Mucosa of stomach (tissue), 1 donor: Measurements from ENCODE around the gene RAPGEF4.
"Not testable (repeated sequence)": the region's sequence is repeated elsewhere in the genome, so short reads cannot be mapped to it uniquely, and the experiment has no call there.

Experiments
- H3K27me3 ChIP-seq: one replicate; pipeline ENCODE4 v1.7.0; 2013; ENCODE audit warnings: mild to moderate bottlenecking, low read length; ENCODE audit not compliant: control insufficient read depth, insufficient read depth
- H3K36me3 ChIP-seq: one replicate; pipeline ENCODE4 v1.7.0; 2013; ENCODE audit warnings: low read length; ENCODE audit not compliant: control insufficient read depth, insufficient read depth
- H3K4me1 ChIP-seq: one replicate; pipeline ENCODE4 v1.7.0; 2013; ENCODE audit warnings: mild to moderate bottlenecking, low read length; ENCODE audit not compliant: control insufficient read depth, insufficient read depth
- H3K4me3 ChIP-seq: one replicate; pipeline ENCODE4 v1.7.0; 2013; ENCODE audit warnings: low read length
- H3K9ac ChIP-seq: one replicate; pipeline ENCODE4 v1.7.0; 2013; ENCODE audit warnings: mild to moderate bottlenecking, low read length, moderate library complexity
- H3K9me3 ChIP-seq: one replicate; pipeline ENCODE4 v1.7.0; 2013; ENCODE audit warnings: mild to moderate bottlenecking, low read length, moderate library complexity; ENCODE audit not compliant: control insufficient read depth
- donor health status: Pancreatic carcinoma.

The RAPGEF4 gene

GRCh38 chr2:172734711-172735581 lies 699 bp upstream of the RAPGEF4 start:
- Histone ChIP-seq H3K9me3 (no peaks in the 10 kb centered on the region), H3K9ac (no peak overlapping the region), H3K27me3 (peaks cover 33% of the 10 kb centered on the region), H3K36me3 (no peaks in the 10 kb centered on the region), H3K4me1 (no peaks in the 10 kb centered on the region), H3K4me3 (no peak overlapping the region)

GRCh38 chr2:172736424-172737174 lies 954 bp downstream of the RAPGEF4 start:
- no peaks in the 10 kb centered on the region for H3K36me3 ChIP-seq
- H3K4me1 ChIP-seq, result no peaks in the 10 kb centered on the region
- peak overlapping the region; percentile 33 for H3K9ac ChIP-seq
- H3K4me3 ChIP-seq, result peak overlapping the region; percentile 1
- peaks cover 33% of the 10 kb centered on the region for H3K27me3 ChIP-seq
- no peaks in the 10 kb centered on the region for H3K9me3 ChIP-seq

DNA sequence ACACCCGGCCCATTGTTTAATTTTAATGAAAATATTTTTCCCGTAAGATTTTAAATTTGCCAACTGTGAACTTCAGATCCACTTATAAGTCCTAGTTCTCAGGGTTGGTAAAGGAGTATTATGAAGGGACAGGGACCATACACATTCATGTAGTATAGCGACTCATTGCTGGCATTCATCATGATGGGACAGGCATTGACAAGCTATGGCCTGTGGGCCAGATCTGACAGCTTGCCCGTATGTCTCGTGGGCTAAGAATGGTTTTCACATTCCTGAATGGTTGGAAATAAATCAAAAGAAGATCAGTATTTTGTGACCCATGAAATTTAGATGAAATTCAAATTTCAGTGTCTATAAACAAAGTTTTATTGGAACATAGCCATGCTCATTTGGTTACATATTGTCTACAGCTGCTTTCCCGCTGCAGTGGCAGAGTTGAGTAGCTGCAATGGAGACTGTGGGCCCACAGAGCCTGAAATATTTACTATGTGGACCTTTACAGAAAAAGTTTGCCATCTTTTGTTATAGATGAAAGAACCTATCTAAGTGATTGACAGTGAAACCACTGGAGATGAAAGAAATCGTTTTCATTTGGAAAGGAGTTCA lies 4.1 kb downstream of the RAPGEF4 start:
- H3K9me3 ChIP-seq, result no peaks in the 10 kb centered on the region
- no peaks in the 10 kb centered on the region for H3K4me1 ChIP-seq
- no peaks in the 10 kb centered on the region for H3K36me3 ChIP-seq
- H3K27me3 ChIP-seq, result peaks cover 30% of the 10 kb centered on the region
- no peak overlapping the region for H3K4me3 ChIP-seq
- no peak overlapping the region for H3K9ac ChIP-seq

DNA sequence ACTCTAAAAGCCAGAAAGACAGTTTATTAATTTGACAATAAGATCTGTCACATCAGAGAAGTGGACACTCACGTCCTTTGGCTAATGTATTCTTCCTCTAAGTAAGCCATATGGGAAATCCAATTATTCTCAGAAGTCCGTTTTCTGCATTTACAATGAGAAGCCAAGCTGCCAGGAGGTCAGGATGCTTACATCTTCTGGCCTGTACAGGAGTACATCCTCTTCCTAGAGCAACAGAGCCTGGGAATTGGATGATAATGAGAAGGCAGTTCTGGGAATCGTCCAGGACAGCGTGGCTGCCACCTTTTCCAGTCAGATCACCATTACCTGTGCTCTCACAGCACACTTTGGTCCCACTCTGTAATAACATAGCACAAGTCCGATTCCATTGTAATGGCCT lies 5.2 kb downstream of the RAPGEF4 start:
- H3K27me3 ChIP-seq, result peaks cover 22% of the 10 kb centered on the region
- no peaks in the 10 kb centered on the region for H3K9me3 ChIP-seq
- H3K9ac ChIP-seq, result no peak overlapping the region
- H3K4me3 ChIP-seq, result no peak overlapping the region
- no peaks in the 10 kb centered on the region for H3K36me3 ChIP-seq
- H3K4me1 ChIP-seq, result no peaks in the 10 kb centered on the region

- Histone ChIP-seq H3K36me3 (no peaks in the 10 kb centered on the region), H3K9me3 (no peaks in the 10 kb centered on the region)
These were observed 7.4 kb downstream of the RAPGEF4 start for GRCh38 chr2:172742931-172743540.

DNA sequence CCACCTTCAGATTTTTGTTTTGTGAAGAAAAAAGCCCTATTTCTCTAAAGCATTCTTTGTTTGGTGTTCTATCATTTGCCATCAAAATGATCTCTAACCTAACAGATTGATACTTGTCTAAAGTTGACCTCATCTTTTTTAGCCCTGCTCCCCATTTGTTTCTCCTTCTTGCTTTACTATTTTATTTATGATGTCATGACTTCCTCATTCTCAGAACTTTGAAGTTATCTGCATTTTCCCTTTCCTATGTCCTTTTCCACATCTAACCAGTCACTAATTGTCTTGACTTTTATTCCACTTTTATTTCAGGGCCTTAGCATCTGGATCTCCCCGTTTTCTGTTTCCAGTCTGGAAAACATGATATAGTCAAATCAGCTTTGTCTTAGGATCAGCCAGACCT lies 8.3 kb downstream of the RAPGEF4 start:
- Histone ChIP-seq H3K9me3 (no peaks in the 10 kb centered on the region), H3K4me1 (no peaks in the 10 kb centered on the region), H3K36me3 (no peaks in the 10 kb centered on the region), H3K27me3 (no peaks in the 10 kb centered on the region), H3K4me3 (no peak overlapping the region), H3K9ac (no peak overlapping the region)

More at GRCh38 chr2:172742931-172743540, 7.4 kb downstream of the RAPGEF4 start:
- no peak overlapping the region for H3K9ac ChIP-seq
- H3K4me1 ChIP-seq, result no peaks in the 10 kb centered on the region
- H3K4me3 ChIP-seq, result no peak overlapping the region
- peaks cover 3% of the 10 kb centered on the region for H3K27me3 ChIP-seq

DNA sequence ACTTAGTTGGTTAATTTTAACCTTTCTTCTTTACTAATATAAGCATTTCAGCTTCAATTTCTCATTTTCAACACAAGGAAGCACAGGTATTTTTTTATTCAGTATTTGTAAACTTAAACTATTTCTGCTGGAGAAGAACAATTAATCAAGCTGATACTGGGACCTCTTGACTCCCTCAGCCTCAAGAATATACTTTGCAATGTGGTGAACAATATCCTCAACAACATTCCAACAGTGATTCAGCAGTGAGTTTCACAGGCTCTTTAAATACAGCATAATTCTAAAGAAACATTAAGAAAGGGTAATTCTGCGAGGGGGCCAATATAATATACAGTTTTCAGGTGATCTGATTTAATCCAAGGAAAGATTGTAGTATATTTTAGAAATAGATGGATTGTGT lies 10.0 kb downstream of the RAPGEF4 start:
- H3K9me3 ChIP-seq, result no peaks in the 10 kb centered on the region
- no peak overlapping the region for H3K9ac ChIP-seq
- no peak overlapping the region for H3K4me3 ChIP-seq
- H3K4me1 ChIP-seq, result no peaks in the 10 kb centered on the region
- H3K27me3 ChIP-seq, result no peaks in the 10 kb centered on the region
- H3K36me3 ChIP-seq, result no peaks in the 10 kb centered on the region

- not testable (repeated sequence) for H3K4me3 ChIP-seq, H3K9me3 ChIP-seq, H3K36me3 ChIP-seq, H3K27me3 ChIP-seq, H3K9ac ChIP-seq, H3K4me1 ChIP-seq
These were observed 12.9 kb downstream of the RAPGEF4 start for GRCh38 chr2:172748543-172748942.

DNA sequence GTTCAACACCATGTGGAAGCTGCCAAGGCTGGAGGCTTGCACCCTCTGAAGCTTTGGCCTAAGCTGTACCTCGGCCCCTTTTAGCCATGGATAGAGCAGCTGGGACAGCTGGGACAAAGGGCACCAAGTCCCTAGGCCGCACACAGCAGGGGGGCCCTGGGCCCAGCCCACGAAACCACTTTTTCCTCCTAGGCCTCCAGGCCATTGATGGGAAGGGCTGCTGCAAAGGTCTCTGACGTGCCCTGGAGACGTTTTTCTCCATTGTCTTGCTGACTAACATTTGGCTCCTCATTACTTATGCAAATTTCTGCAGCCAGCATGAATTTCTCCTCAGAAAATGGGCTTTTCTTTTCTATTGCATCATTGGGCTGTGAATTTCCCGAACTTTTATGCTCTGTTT lies 13.7 kb downstream of the RAPGEF4 start:
- Histone ChIP-seq H3K4me3 (no peak overlapping the region), H3K9ac (no peak overlapping the region), H3K36me3 (no peaks in the 10 kb centered on the region), H3K9me3 (no peaks in the 10 kb centered on the region), H3K4me1 (no peaks in the 10 kb centered on the region), H3K27me3 (no peaks in the 10 kb centered on the region)

DNA sequence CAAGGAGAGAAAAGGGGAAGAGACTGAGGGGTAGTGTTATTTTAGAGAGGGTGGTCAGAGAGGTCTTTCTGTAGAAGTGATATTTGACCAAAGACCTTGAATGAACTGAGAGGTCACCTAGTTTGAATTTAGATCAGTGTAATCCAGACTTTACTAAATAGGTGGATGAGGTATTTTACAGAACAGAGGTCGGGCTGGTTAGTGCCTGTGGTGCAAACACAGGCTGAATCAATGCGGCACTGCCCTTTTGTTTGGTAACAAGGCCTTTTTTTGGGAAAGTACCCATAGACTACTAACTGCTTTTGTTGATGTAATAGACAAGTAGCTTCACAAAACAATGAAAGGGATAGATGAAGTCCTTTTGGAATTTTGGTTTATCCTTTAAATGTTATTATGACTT lies 15.9 kb downstream of the RAPGEF4 start:
- H3K9ac ChIP-seq, result no peak overlapping the region
- no peak overlapping the region for H3K4me3 ChIP-seq
- no peaks in the 10 kb centered on the region for H3K4me1 ChIP-seq
- no peaks in the 10 kb centered on the region for H3K9me3 ChIP-seq
- no peaks in the 10 kb centered on the region for H3K36me3 ChIP-seq
- no peaks in the 10 kb centered on the region for H3K27me3 ChIP-seq

GRCh38 chr2:172753610-172754009 lies 18.0 kb downstream of the RAPGEF4 start:
- H3K4me3 ChIP-seq, result no peak overlapping the region
- H3K4me1 ChIP-seq, result no peaks in the 10 kb centered on the region
- H3K9ac ChIP-seq, result no peak overlapping the region
- no peaks in the 10 kb centered on the region for H3K36me3 ChIP-seq
- H3K27me3 ChIP-seq, result no peaks in the 10 kb centered on the region
- H3K9me3 ChIP-seq, result no peaks in the 10 kb centered on the region

GRCh38 chr2:172759441-172759840 lies 23.8 kb downstream of the RAPGEF4 start:
- Histone ChIP-seq H3K36me3 (no peaks in the 10 kb centered on the region), H3K4me1 (no peaks in the 10 kb centered on the region), H3K9me3 (no peaks in the 10 kb centered on the region), H3K27me3 (no peaks in the 10 kb centered on the region), H3K9ac (no peak overlapping the region), H3K4me3 (no peak overlapping the region)
